ENCODE measurements around the gene MMP24OS.
"Not testable (repeated sequence)": the region's sequence is repeated elsewhere in the genome, so short reads cannot be mapped to it uniquely, and the experiment has no call there.

The MMP24OS gene

DNA sequence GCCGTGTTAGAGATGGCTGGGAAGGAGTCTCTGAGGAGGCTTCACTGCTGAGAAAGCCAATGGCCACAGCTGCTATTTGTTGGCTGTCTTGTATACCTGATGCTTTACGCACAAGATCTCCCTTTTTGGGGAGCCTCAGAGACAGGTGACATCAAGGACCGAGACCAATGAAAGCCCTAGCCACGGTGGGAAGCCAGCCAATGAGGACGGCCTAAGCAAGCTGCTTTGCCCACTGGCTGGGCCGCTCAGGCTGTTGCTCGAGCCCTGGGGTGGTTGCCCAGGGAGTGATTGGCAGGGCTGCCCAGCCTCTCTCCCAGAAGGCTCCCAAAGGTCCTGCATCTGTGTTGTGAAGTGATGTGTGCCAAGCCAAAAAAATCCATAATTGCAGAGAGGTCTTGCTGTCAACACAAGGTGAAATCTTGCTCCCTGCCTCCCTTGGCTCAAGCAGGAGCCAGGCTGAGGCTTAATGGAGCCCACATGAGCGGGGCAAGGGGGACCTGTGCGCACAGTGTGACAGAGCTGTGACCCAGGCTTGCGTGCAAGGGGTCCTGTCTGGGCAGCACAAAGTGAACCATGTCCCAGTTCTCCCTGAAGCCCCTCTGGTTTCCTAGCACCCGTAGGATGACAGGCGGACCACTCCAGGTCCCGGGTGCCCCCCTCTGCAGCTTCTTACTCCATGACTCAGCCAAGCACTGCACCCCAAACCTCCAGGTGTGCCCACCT is 4.3 kb downstream of the MMP24OS start:
- DNase-seq, result no peak

DNA sequence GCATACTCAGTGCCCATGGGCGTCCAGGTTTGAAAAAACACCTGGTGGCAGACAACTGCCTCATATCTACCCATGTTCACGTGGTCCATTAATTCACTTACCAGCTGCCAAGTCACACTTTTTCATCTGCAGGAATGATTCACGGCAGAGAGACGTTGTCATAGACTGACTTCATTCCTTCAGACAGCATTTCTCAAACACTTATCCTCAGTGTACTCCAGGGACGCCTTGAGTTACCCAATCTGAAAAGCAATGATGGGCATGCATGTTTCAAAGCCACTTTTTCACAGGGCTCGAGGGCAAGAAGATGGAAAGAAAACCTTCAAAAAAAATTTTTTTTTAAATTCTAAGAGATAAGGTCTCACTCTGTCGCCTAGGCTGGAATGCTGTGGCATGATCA is 6.0 kb downstream of the MMP24OS start:
- no peak for DNase-seq

DNA sequence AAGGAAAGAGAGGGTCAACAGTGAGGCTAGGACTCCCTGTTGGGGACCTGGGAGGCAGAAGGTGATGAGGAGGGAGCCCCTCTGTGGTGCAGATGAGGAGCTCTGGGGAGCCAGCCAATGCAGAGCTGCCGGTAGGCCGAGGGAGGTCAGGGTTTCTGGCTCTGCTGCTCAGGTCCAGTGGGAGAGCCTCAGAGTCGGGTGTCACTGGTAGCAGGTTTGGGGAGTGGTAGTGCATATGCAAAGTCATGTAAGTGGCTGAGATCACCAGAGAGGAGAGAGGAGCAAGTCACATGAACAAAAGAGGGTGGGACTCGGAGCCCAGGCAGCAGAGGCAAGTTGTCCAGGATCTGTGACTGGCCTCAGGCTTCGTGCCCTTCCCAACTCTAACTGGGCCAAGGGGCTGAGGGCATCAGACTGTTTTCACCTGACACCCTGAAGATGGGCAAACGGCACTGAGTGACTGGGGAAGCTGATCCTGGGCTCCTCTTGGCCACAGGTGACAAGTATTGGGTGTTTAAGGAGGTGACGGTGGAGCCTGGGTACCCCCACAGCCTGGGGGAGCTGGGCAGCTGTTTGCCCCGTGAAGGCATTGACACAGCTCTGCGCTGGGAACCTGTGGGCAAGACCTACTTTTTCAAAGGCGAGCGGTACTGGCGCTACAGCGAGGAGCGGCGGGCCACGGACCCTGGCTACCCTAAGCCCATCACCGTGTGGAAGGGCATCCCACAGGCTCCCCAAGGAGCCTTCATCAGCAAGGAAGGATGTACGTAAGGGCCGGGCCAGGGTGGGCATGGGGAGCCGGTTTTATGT is 6.6 kb downstream of the MMP24OS start:
- DNase-seq, result no peak

DNA sequence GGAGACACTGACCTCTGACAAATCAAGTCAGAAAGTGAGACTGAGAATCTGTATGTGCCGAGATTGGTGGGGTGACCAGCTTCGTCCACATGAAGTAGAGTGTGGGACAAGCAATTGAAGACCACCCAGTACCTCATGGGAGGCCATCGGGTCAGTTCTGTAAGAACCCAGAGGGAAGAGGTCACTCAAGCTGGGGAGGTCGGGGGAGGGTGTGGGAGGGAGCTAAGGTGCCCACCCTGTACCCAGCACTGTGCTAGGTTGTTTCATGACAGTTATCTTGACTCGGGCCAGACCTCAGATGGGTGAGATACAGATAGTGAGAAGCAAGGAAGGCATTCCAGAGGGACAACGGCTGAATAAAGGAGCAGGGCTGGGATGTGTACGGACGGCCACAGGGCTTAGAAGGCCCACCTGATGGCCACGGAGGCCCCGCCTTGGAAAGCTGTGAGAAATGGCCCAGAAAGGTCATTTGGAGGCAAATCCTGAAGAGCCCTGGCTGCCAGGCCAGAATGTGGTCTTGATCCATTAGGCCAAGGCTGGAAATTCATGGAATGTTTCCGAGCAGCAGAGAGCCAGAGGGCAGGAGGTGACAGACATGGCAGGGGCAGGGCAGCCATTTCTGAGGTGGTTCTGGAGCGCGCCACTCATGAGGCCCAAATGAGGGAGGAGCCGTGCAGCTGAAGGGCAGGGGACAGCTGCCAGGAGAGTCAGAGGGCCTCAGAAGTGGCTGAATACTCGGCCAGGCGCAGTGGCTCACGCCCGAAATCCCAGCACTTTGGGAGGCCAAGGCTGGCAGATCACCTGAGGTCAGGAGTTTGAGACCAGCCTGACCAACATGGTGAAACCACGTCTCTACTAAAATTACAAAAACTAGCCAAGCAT is 7.7 kb downstream of the MMP24OS start:
- DNase-seq, result no peak

DNA sequence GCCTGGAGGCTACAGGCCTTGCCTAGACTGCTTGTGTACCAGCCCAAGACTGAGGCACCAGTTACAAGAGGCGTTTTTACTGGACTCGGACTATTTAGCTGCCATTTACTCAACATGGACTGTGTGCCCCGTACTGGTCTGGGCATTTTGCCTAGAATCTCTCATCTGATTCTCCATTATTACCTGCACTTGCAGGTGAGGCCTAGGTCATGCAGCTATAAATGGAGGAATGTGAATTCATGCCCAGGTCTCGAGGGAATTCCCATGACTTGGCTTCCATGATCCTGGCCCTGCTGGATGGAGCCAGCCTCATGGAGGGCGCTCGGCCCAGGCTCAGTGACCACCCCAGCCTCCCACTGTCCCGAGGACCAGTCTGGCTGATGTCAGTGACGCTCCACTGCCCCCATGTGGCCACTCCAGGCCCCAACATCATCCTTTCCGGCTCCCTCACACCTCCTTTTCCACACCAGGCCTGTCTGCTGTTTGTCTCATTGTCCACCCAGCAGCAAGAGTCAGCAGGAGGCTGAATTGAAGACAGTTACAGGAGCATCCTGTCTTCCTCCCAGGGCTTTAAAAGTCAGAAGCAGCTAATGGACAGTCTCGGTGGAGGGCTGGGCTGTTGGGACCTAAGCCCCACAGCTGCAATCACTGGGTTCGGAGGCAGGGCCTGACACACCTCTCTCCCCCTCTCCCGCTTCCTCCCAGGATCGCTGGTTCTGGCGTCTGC is 8.7 kb downstream of the MMP24OS start:
- peak; percentile 57 for DNase-seq

DNA sequence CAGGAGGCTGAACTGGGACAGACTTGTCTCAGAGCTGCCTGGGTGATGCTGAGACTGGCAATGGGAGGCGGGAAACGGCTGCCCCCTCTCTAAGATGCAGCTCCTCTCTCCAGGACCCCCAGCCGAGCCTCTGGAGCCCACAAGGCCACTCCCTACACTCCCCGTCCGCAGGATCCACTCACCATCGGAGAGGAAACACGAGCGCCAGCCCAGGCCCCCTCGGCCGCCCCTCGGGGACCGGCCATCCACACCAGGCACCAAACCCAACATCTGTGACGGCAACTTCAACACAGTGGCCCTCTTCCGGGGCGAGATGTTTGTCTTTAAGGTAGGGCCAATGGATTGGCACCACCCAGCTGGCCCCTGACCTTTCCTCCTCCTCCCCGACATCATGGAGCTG is 10.8 kb downstream of the MMP24OS start:
- no peak for DNase-seq

DNA sequence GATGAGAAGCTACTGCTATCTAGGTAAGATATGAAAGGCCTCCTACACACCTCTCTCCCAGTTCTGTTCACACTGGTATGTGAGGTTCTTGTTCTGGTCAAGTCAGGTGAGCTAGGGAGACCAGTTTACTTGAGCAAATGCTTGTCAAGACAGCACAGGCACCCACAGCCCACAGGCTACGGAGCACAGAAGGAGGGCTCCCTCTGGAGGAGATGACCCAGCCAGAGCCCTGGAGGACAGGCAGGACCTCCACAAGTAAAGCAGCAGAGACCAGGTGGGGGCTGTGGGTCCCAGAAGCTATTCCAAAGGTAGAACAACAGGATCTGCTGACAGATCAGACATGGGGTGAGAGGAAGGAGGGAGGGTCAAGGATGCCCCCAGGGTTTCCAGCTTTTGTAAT is 13.2 kb downstream of the MMP24OS start:
- DNase-seq, result no peak

DNA sequence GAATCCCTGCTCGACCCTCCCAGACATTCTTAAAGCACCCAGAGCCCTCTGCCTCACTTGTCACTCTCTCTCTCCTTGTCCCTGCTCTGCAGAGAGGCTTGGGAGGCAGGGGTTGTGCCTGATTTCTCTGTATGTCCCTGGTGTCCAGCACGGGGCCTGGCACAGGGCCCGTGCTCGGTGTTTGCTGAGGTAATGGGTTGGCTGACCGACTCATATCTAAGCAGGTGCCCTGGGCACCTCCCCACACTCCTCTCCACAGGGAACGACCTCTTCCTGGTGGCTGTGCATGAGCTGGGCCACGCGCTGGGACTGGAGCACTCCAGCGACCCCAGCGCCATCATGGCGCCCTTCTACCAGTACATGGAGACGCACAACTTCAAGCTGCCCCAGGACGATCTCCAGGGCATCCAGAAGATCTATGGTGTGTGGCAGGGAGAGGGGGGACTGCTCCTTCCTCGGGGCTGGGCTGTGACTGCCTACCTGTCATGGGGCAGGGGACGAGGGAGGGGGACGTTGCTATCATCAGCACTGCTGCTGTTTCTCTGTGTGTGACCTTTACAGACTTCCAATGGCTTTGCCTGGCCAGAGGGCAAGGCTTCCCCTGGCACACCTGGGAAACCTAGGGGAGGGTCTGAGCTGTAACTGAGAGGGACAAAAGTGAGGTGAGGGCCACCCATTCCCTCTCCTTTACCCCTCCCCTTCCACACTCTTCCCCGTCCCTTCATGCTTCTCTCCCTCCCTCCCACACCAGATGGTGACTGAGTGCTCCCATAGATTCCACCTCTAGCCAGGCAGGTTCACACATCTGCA is 14.2 kb downstream of the MMP24OS start:
- no peak for DNase-seq

DNA sequence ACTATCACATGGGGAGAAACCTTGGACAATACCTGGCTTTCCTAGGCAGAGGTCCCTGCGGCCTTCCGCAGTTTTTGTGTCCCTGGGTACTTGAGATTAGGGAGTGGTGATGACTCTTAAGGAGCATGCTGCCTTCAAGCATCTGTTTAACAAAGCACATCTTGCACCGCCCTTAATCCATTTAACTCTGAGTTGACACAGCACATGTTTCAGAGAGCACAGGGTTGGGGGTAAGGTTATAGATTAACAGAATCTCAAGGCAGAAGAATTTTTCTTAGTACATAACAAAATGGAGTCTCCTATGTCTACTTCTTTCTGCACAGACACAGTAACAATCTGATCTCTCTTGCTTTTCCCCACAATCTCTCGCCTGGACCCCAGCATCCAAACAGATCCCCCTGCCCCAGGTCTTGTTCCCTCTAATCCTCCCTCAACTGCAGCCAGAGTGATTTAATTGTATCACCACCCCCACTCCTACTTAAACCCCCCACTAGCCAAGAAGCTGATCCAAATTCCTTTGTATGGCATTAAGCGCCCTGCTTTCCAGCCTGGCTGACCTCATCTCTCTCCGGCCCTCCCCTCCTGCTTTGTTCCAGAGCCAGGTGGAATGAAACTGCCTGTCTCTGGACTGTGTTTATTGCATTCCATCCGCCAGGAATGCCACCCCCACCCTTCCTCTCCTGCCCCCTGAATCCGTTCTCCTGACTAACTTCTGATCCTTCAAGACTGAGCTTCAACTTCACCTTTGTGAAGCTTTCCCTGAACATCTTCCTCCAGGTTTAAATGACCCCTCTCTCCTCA is 15.0 kb downstream of the MMP24OS start:
- not testable (repeated sequence) for DNase-seq

DNA sequence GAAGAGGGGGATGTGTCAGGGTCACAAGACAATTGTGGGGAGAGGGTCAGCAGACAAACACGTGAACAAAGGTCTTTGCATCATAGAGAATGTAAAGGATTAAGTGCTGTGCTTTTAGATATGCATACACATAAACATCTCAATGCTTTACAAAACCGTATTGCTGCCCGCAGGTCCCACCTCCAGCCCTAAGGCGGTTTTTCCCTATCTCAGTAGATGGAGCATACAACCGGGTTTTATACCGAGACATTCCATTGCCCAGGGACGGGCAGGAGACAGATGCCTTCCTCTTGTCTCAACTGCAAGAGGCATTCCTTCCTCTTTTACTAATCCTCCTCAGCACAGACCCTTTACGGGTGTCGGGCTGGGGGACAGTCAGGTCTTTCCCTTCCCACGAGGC is 15.6 kb downstream of the MMP24OS start:
- DNase-seq, result not testable (repeated sequence)

DNA sequence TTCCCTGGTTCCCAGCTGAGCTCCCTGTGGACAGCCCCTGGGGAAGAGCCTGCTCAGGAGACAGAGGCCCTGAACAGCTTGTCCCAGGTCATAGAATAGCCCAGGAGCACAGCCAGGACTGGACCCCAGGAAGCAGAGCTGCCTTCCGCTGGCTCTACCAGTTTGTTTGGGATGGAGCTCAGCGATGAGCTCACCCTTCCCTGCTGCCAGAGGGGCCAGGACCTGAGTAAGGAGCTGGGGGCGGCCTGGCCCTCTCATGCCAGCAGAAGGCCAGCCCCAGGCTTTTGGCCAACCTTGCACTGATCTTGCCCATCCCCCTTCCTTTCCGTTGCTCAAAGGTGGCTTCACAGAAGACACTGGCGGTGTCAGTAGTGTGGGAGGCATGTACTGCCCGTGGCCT is 17.5 kb downstream of the MMP24OS start:
- no peak for DNase-seq

DNA sequence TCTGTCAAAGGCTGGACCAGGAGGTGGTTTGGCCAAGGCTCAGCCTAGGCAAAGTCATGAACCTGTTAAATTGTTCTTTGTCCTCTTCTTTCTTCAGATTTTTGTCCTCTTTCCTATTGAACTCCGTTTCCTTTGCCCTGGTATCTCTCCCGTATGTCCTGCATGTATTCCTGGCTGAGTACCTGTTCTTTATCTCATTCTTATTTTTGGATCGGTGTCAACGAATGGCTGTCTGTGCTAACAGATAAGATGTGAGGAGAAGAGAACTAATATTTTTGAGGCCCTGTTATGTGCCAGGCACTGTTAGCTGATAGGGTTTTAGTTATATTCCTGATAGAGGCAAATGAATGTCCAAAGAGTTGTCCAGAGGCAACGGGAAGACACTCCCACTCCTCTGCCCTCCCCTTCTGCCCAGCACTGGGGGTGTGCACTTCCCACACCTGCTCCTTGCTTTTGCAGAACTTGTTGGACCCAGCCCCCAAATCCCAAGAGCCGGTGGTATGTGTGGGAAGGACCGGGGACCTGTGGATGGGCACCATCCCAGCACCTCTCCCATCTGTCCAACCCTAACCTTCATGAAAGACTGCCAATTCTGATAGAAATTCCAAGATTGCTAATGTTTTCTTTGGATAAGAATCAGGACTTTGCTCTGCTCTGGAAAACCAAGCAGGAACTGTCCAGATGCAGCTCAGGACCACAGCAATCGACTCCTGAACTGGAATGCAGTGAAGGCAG is 20.6 kb downstream of the MMP24OS start:
- no peak for DNase-seq

DNA sequence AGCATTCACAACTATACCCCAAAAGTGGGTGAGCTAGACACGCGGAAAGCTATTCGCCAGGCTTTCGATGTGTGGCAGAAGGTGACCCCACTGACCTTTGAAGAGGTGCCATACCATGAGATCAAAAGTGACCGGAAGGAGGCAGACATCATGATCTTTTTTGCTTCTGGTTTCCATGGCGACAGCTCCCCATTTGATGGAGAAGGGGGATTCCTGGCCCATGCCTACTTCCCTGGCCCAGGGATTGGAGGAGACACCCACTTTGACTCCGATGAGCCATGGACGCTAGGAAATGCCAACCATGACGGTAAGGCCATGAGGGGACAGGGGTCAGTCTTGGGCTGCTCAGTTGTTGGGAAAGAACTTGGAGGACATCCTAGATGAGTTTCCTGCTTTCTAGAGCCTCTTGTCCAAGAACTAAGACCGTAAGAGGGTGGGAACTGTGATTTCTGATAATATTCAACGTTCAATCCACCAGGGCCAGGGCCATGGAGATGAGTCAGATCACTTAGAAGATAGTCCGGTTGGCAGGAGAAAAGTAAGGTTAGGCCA is 23.4 kb downstream of the MMP24OS start:
- no peak for DNase-seq

DNA sequence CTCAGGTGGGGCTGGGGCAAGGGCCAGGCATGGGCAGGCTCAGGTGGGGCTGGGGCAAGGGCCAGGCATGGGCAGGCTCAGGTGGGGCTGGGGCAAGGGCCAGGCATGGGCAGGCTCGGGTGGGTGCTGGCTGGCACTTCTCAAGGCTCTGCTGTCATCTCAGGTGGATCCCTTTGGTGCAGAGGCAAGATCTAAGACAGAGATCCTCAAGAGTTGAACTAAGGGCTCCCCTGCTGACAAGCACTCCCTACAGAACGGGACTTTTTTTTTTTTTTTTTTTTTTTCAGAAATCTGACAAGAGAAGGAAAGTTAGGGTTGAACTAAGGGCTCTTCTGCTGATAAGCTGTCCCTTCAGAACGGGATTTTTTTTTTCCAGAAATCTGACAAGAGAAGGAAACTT is 24.9 kb downstream of the MMP24OS start:
- DNase-seq, result no peak

DNA sequence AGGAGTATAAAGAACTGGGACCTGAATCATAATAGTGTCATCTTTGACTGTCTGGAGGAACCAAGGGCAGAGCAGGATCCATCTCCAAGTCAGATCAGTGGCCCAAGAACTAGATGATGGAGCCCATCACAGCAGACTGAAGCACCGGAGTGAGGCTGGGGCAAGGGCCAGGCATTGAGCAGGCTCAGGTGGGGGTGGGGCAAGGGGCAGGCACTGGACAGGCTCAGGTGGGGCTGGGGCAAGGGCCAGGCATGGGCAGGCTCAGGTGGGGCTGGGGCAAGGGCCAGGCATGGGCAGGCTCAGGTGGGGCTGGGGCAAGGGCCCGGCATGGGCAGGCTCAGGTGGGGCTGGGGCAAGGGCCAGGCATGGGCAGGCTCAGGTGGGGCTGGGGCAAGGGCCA is 25.3 kb downstream of the MMP24OS start:
- not testable (repeated sequence) for DNase-seq

DNA sequence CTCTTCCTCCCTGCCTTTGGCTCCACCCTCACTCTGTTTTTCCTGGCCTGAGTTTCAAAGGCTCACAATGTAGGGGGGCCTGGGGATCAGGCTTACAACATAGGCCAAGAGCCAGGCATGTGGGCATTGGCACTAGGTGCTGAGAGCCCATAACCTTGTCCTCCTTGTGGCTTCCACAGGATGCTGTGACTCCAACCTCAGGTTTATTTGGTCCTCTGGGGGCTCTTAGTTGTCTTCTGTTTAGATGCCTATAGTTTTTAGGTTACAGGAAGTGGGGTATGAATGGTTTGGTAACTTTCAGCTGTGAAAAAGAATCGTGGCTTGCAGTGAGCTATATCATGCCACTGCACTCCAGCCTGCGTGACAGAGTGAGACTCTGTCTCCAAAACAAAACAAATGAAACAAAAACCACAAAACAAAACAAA is 25.9 kb downstream of the MMP24OS start:
- DNase-seq, result peak; percentile 80

DNA sequence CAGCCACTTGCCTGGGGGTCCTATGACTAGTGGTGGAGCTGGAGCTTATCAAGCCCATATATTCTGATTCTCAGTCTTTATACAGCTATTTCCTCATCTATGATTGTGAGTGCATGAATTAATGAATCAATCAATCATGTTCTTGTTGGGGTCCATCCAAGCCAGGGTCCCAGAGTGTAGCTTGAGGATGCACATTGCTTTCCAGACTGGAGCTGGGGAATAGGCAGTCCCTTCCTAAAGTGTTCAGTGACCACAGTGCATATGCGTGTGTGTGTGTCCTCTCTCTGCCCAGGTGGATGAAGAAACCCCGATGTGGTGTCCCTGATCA is 26.3 kb downstream of the MMP24OS start:
- no peak for DNase-seq

DNA sequence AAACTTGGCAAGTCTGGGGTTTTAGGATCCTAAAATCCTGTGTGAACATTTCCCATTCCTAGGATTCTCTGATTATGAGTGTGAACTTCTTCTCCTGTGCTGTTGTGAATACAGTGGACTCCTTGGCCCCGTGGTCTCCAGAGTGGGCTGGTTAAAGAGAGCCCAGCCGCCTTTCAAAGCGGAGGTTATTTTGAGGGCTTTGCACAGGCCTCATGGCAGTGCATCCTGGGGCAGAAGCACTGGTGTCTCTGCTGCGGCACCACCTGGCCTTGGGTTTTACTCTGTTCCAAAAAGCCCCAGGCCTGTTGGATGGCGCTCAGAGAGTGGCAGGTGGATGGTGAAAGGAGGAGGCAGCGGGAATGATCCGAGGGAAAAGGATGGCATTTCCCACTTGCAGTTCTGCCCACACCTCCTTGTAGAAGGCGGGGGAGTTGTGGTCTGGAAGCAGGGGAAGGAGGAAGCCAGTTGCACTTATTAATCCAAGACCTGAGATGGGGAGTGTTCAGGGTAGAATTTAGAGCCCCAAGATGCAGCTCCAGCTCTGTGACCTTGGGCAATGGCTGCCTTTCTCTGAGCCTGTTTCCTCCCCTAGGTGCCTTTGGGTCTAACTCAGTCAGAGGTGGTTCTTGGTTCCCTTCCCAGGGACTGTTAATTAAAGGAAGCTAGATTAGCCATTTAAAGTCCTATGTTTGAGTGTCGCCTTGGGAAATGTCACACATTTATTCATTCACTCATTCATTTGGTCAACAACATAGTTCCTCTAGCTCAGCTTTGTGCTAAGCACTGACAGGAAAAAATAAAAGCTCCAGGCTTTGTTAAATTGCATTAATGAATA is 29.1 kb downstream of the MMP24OS start:
- no peak for DNase-seq

DNA sequence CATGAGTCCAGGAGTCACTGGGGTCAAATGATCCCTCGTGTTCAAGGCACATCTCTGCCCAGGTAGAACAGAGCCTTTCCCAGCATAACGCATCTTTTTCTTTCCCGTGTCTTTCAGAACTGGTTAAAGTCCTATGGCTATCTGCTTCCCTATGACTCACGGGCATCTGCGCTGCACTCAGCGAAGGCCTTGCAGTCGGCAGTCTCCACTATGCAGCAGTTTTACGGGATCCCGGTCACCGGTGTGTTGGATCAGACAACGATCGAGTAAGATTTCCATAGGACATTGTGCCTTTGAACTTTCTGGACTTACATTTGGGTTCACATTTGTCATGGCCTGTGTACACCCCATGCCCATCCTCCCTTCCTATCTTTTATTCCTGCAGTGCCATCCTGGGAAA is 31.2 kb downstream of the MMP24OS start:
- no peak for DNase-seq

Data from activated CD4-positive, alpha-beta T cell treated with anti-CD3 and anti-CD28 coated beads, Interleukin-10, Interleukin-2, amounts not matched to agents 100 ng/mL and 50 ng/mL, durations not matched to agents 16 hours and 8 hours (primary cell).